ENCODE data around the gene NEMP2.

Gene NEMP2, protein sequence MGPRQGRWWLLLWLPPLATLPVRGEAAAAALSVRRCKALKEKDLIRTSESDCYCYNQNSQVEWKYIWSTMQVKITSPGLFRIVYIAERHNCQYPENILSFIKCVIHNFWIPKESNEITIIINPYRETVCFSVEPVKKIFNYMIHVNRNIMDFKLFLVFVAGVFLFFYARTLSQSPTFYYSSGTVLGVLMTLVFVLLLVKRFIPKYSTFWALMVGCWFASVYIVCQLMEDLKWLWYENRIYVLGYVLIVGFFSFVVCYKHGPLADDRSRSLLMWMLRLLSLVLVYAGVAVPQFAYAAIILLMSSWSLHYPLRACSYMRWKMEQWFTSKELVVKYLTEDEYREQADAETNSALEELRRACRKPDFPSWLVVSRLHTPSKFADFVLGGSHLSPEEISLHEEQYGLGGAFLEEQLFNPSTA

DNA sequence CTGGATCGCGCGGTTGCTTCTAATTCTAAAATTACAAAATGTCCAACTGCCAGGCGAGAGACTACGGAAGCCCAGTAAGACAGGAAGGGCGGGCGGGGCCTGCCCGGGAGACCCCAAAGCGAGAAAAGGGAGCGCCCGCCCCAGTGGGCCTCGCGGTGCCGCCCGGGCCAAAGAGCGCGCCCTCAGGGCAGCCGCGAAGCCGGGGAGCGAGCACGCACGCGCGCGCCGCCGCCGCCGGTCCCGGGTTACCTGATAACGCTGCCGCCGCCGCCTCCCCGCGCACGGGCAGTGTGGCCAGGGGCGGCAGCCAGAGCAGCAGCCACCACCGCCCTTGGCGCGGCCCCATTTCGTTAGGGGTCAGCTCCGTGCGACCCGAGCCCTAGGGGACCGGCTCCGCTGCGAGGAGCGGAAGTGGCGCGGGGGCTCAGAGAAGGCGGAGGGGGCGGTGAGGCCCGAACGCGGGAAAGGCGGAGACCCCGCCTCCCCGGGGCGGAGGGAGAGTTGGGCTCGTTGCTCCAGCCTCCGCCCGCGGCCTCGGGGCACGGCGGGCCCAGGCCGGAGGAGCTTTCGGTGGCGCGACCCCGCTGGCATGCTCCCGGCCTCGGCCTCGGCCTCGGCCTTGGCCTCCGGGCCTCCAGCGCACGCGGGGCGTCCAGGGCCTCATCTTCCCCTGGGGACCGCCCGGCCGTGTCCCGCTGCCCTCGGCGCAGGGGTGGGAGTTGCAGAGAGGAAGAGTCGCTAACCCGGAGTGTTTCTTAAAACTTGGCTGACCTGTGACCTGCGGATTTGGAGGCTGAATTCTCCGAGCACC, at the start of gene NEMP2:
Gene NEMP2, minus strand, starts transcription at position 413 of the 811 bp plus-strand sequence. Its CDS starts 67 bp downstream, at position 346.
- peak; percentile 50 to 83 for DNase-seq (ENCODE audit: low read depth in 2 of 2)

DNA sequence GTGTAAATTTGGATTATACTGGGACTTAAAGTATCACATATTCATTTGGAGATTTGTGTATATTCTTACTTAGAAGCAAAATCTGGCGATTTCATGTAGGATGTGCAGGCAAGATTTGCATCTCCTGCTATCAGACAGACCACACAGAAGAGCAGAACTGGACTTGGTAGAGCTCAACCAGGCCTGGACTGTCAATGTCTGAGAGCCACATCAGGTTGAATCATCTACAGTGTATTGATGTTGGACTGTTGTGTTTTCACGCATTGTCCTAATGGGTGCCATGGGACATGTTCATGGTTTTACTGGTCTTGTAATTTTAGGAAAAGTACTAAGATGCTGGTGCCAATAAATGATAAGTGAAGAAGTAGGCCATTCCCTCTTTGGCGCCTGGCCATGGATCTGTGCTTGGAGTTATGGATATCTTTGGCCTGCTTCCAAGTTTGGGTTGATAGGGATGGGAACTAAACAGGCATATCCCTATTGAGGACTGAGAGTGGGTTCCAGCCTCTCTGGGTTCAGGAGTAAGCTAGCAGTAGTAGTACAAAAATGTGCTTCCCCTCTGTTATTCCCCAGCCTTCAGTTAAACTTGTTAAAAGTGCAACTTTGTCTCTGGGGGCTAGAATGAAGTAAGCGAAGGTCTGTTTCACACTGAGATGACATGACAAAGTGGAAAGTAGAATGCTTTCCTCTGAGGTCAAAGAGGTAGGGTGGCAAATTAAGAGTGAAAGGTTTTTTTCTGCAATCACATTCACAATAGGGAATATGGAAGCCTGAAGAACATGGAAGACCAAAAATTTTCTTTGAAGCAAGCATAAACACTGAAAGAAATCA, 49.2 kb upstream of the NEMP2 start:
- DNase-seq (ENCODE audit: low read depth in 2 of 2) = no peak

DNA sequence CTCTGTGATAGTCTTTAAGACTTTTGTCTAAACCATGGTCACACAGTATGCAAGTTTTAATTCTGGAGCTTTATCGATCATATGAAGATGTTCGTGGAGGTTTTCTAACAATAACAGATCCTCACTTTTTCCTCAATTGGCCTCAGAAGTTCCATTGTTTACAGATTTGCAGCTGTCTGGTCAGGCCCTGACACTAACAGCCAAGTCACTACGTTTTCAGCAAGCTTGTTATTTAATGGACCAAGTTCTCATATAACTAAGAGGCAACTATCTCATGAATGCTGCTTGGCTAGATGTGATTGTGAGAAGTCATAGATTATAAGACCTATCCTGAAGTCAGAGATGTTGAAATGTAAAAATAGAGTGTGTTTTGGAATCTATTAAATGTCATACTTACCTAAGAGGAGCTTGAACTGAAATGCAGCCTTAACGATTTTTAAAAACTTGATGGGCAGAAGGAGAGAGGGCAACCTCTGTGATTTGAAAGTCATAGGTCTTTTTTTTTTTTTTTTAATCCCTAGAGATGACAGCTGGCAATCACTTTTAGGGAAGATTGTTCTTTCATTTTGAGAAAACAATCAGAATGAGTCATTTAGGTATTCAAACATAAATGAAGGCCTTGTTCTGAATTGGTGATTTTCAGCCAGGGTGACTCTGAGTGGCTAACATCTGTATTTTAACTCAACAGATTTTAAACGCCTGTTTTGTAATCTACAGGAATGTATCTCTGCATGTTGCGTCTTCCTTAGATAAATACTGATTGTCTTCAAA, 48.4 kb upstream of the NEMP2 start:
- no peak for DNase-seq (ENCODE audit: low read depth in 2 of 2)

DNA sequence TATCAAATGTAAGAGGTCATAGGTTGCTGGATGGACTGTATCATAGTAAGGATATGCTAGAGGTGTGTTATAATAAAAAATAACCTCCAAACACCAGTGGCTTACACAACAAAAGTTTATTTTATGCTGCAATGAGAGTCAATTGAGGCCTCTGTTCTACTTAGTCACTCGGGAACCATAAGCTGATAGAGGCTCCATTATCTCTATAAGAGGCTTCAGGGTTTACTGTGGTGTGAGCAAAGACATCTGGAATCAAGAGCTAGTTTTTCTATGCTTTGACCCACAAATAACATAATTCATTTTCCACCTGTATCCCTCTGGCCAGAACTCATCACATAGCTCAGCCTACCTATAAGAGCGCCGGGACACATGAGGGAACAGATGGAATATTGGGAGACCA, 47.5 kb upstream of the NEMP2 start:
- no peak for DNase-seq (ENCODE audit: low read depth in 2 of 2)

DNA sequence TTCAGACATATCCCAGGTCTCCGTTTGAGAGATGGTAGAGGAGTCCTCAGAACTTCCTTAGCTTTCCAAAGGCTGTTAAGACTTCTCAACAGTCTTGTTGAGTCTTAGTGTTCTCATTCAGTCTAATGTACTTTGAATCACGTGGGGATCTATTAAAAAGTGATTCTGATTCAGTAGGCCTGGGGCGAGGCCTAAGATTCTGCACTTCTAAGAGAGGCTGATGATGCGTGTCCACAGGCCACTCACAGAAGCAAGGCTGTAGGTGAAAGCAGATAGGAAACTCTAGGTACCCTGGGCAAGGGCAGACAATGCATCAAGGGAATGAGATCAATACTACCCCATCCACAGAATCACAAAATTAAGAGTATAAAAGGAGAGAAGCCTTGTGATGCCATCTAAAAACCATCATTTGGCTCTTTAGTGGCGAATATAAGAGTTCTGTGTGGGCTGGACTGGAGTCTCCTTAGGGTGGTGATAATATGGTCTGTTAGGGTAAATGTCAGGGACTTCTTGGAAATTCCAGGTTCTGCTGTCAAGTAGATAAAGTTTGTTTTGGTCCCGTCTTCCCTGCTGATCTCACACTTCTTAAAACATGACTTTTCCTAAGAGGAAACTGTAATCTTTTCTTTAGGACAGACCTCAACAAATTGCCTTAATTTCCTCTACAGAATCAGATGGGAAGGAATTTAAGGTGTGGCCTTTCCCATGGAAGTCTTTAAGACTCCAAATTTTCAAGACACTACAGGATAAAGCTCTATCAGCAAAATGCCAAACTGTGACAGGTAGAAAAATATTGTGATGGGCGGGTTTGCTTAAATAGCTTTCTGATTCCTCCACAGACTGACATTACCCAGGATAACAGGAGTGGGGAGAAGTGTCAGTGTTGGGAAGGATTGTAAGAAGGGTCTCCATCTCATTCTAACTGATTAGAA, 45.7 kb upstream of the NEMP2 start:
- no peak for DNase-seq (ENCODE audit: low read depth in 2 of 2)

DNA sequence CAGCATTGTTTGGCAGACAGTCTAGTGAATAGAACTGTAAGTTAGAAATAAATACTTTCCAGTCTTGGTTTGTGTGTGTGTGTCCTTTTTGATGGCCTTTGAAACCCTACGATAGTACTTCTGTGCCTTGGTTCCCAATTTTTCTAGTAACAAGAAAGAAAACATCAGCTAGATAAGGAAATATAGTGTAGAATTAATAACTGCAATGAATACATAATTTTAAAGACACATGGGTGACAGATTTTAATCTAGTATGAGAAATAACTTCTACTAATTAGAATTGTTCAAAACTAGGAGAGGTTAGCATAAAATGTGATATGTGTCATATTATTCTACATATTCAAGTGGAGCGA, 44.5 kb upstream of the NEMP2 start:
- DNase-seq (ENCODE audit: low read depth in 2 of 2) = no peak

DNA sequence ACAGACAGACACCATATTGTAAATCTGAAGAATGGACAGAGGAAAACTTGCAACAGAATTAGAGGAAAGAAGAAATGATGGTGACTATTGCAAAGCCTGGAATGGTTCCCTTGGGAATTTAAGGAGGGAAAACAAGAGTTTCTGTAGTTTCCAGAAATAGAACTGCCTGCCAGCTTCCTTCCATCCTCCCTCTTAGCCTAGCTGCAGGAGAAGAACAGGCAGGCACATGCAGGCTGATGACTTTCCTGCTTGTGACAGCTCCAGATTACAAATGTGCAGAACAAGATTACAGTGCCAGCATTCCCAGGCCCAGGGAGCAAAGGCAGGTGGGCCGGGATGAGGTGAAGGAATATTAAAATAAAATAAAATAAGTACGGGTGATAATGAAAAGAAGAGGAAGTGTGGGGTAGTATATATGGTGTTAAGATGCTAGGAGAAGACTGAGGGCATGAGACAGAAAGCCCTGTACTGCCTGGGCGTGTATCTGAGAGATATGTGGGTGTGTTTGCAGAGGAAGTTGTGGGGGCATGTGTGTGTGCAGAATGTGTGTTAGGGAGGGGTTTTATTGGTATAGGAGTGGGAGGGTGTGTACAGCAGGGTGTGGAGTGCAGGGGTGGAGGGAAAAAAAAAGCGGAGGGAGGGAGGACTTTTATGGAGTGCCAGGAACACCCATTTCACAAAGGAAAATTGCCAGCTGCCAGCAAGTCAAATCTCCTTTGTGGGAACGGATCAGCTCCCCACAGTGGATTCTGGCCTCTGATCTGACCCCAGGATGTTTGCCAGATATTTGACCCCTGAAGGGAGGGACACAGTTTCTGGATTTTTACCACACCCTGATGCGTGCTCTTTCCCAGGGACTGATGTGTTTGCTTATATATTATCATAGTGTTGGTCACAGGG, 43.9 kb upstream of the NEMP2 start:
- peak; percentile 3 to 44 for DNase-seq (ENCODE audit: low read depth in 2 of 2)

DNA sequence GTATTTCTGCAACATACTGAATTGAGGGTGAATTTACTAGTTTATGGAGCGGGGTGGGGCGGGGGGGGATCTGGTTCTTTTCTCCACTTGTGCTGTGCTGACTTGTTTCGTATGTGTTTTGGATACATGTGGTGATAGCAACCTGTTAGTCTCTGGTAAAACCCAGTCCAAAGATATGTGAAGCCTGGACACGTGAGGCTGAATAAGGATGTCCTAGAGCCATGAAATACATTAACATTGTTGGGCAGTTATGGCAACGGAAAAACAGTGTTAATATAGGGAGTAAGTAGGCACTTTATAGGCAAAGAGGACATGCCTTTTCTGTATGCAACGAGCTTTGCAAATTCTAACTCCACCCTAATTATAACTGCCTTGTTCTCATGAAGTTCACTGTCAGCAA, 42.1 kb upstream of the NEMP2 start:
- no peak for DNase-seq (ENCODE audit: low read depth in 2 of 2)

DNA sequence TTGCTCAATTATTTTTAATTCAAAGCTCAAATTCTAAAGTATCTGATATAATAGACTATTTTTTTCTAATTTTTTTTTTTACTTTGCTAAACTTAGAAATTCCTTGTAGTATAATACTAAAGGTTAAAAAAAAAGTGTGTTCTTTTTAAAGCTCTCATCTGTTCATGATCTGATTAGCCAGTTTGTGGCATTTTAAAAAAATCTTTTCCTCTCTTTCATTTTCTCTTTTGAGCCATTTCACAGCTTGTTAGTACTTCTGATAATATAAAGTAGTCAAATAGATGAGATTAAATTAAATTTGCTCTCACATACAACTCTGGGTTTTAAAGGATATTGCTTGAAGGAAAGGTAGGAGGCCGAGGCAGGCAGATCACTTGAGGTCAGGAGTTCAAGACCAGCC, 40.7 kb upstream of the NEMP2 start:
- DNase-seq (ENCODE audit: low read depth in 2 of 2) = no peak

DNA sequence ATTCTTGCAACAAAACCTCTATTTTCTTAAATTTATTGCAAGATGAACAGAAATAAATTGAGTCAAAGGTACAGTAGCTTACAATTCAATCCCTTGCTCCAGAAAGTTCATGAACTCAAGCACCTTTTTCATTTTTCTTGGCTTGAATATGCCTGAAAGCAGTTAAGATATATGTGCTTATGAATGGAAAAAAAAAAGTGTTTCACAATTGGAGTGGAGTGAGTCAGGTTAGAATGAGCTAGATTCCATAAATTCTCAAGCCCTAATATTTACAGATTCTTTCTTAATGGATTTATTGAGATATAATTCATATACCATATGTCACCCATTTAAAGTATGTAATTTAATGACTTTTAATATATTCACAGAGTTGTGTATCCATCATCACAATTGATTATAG, 39.6 kb upstream of the NEMP2 start:
- no peak for DNase-seq (ENCODE audit: low read depth in 2 of 2)

DNA sequence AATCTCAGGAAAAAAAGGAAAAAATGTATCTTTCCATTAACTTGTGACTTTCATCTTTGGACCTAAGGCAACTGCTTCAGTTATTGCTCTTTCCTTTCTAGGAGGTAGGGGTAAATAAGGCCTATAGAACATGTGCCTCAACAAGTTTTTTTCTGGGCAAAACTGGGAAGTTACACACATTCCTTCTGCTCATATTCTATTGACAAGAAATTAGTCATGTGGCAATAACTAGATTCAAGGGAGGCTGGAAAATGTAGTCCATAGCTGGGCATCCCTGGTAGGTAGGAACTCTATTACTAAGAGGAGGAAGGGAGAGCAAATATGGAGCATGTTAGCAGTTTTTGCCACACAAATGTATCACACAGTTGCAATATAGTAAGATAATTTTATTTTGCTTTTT, 37.7 kb upstream of the NEMP2 start:
- no peak for DNase-seq (ENCODE audit: low read depth in 2 of 2)

DNA sequence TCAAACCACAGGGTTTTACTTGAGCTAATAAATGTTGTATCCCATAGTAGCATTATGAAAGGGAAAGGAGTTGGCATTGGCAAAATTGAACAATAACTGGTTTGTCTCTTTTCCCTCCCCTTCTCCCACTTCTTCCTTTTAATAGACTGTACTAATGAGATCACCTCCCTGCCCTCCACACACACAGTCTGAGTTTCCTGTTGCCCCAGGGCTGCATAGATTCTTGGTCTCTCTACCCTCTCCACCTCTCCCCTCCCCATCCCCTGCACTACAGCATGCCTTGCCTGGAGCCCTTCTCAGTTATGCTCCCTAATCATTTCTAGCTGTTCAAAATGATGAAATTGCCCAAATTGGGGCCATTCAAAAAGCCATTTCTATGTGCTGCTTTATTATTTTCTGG, 37.2 kb upstream of the NEMP2 start:
- DNase-seq (ENCODE audit: low read depth in 2 of 2) = no peak

DNA sequence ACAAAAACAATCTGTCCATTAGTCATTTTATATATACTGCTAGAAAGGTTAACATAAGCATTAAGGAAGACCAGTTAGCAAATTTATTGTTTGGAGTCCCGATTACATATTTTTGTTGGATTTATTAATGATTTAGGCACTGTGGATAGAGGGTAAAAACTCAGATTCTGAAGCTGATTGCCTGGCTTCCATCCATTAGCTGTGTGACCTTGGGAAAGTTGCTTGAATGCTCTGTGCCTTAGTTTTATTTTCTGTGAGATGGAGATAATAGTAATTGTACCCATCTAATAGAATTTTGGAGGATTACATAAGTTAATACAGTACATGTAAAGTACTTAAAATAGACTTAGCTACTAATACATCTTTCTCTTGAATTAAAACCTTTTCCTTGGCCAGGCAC, 36.3 kb upstream of the NEMP2 start:
- DNase-seq (ENCODE audit: low read depth in 2 of 2) = no peak

DNA sequence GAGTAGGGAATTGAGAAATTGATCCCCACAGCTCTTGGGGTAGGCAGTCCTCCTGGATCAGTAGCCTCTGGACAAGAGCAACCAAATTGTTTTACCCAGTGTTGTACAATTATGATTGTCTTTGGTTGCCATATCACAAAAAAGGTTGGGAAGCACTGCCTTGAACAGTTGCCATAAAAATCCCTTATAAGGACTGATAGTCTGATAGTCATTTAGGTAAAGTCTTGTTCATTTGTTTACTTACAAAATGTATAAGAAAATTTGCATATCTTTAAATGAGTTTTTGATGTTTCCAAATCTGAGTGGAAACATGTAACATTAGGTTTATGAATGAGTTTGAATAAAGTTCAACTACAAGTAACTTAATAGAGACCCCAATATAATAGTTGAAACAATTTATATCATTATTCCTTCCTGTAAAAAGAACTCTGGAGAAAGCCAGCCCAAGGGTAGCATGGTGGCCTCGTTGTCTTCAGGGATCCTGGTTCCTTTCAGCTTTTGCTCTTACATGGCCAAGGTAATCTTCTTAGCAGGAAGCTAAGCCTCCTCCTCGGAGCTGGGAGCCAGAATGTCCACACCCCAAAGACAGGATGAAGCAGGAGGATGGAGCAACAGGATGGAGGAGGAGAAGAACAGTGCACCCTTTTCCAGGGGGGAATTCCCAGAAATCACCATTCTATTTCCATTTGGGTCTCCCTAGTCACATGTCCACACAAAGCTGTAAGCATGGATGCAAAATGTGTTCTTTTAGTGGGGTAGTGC, 35.7 kb upstream of the NEMP2 start:
- DNase-seq (ENCODE audit: low read depth in 2 of 2) = no peak

DNA sequence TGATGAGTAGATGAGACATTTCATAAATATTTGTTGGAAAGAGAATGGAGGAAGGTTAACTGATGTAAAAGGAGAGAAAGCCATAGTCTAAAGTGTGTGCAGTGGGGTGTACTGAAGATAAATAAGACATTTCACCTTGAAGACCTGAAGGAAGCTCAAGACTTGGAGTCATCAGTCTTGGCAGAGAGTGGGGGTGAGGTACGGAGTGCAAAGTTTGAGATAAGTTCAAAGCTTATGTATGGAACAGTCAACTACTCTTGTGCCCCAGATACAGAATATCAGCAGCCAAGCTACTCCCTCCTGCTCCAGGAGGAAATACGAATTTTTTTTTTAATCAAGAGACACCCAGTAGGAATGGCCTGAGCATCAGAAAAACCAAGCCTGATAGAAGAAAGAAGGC, 30.3 kb upstream of the NEMP2 start:
- no peak for DNase-seq (ENCODE audit: low read depth in 2 of 2)

DNA sequence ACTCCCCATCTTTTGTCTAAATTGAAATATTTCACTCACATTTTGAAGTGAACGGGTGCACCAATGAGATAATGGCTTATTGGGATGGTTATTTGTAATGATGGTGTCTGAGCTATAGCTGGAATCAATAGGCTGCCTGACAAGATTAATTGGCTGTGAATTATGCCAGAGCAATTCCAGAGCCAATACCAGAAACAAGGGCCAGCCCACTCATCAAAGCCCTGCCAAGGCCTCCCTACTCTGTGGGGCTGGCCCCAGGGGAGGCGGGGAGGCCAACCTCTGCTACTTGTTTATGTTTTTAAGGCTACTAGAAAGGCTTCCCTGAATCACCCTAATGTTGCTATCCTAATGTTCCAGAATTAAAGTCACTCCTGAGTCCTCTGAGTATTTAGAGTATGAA, 29.1 kb upstream of the NEMP2 start:
- no peak for DNase-seq (ENCODE audit: low read depth in 2 of 2)

DNA sequence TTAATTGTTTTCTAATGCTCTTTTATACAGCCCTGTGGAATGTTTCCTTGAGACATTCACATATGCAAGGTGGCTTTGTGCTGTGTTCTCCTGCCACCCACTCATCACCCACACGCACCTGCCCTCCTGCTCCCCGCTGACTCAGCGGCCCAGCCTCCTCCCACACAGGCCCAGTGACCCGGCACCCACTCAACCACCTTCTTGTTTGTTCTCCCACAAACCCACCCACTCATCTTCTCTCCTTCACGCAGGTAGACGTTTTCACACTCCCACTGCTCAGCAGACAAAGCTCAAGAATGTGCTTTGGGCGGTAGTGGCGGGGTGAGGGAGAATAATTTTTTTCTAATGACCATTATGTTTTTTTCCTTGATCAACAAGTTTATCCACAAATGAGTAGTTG, 28.6 kb upstream of the NEMP2 start:
- DNase-seq (ENCODE audit: low read depth in 2 of 2) = peak; percentile 81 to 82

DNA sequence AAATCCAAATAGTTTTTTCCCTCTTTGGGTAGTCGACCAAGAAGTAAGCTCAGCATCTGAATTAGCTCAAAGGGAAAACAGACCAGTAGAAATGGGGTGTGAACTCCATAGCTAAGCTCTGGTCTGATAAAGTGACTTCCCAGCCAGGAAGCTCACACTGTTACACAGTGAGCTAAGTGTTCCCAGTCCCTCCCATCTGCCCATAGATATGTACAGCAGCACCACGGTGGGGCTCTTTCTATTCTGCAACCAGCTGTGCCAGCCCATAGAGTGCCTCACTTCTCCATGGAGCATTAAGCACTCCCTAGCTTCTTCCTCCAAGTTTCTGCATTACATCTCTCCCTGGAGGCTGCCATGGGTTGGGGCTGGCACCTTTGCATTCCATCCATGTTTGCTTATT, 27.6 kb upstream of the NEMP2 start:
- DNase-seq (ENCODE audit: low read depth in 2 of 2) = no peak

DNA sequence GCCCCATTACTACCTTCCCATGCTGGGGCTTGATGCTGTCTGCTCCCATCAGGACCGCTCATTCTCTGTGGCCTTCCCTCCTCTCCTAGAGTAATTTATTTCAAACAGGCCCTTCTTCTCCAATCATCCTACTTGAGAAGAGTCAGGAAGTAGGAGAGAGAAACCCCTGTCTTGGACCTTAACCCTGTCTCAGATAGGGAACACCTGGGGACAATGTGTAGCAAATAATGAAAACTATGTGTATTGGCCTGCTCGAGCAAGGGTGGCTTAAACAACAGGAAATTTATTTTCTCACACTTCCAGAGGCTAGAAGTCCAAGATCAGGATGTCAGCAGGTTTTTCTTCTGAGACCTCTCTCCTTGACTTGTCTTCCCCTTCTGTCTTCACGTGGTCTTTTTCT, 26.6 kb upstream of the NEMP2 start:
- DNase-seq (ENCODE audit: low read depth in 2 of 2) = no peak
